Amniotic stem cell (primary cell): ENCODE data around the gene SCFD2.
A peak's percentile ranks its signal among the peaks of the same experiment; 100 is the strongest.
"Not testable (repeated sequence)": the region's sequence is repeated elsewhere in the genome, so short reads cannot be mapped to it uniquely, and the experiment has no call there.

Experiments used
- DNase-seq: peaks from one replicate; lab custom pipeline; 2025; lab: John Stamatoyannopoulos, UW

SCFD2 gene

GRCh38 chr4:53365486-53366300, at the start of gene SCFD2:
SCFD2 (minus strand) TSS chr4:53366061.
- peak; percentile 97 for DNase-seq

GRCh38 chr4:53409479-53409878, 43.6 kb upstream of the SCFD2 start:
- not testable (repeated sequence) for DNase-seq

GRCh38 chr4:53380221-53380620, 14.4 kb upstream of the SCFD2 start:
- DNase-seq: no peak

GRCh38 chr4:53378171-53378482, 12.3 kb upstream of the SCFD2 start:
- DNase-seq: no peak

GRCh38 chr4:53377319-53378170, 11.7 kb upstream of the SCFD2 start, which contains the start of gene FIP1L1:
FIP1L1 (plus strand) TSS chr4:53377641; CDS start chr4:53377839, 198 bp downstream.
- peak; percentile 78 for DNase-seq

GRCh38 chr4:53376900-53377299, 11.0 kb upstream of the SCFD2 start:
- DNase-seq: no peak

- DNase-seq: no peak
Observed at GRCh38 chr4:53374777-53375258, 9.0 kb upstream of the SCFD2 start.

- no peak for DNase-seq
Observed at GRCh38 chr4:53371843-53372521, 6.1 kb upstream of the SCFD2 start.

- DNase-seq: no peak
Observed at GRCh38 chr4:53371049-53371448, 5.2 kb upstream of the SCFD2 start.

- DNase-seq: no peak
Observed at GRCh38 chr4:53367721-53368120, 1.9 kb upstream of the SCFD2 start.

- DNase-seq: no peak
Observed at GRCh38 chr4:53366301-53366716, 448 bp upstream of the SCFD2 start.

- DNase-seq: no peak
Observed at GRCh38 chr4:53365121-53365485, 758 bp downstream of the SCFD2 start.

GRCh38 chr4:53364624-53365023, 1.2 kb downstream of the SCFD2 start:
- no peak for DNase-seq

- no peak for DNase-seq
Observed at GRCh38 chr4:53362093-53362492, 3.8 kb downstream of the SCFD2 start.

- DNase-seq: peak; percentile 8
Observed at GRCh38 chr4:53361451-53361850, 4.4 kb downstream of the SCFD2 start.

GRCh38 chr4:53355930-53356521, 9.8 kb downstream of the SCFD2 start:
- DNase-seq: no peak

- no peak for DNase-seq
Observed at GRCh38 chr4:53354012-53354722, 11.7 kb downstream of the SCFD2 start.

GRCh38 chr4:53349091-53349491, 16.8 kb downstream of the SCFD2 start:
- no peak for DNase-seq

- DNase-seq: no peak
Observed at GRCh38 chr4:53348046-53348445, 17.8 kb downstream of the SCFD2 start.

GRCh38 chr4:53346920-53347852, 18.7 kb downstream of the SCFD2 start:
- peak; percentile 53 for DNase-seq
